ENCODE results near the gene TAB2. TPM values are rescaled to one million over a fixed set of nuclear protein-coding genes. Genes with fewer than 3 reads are reported as not detected.

TAB2 gene
- total RNA-seq, 6 experiments from 2014 or later: 37.8 to 50.6 (median 44.5) TPM

DNA sequence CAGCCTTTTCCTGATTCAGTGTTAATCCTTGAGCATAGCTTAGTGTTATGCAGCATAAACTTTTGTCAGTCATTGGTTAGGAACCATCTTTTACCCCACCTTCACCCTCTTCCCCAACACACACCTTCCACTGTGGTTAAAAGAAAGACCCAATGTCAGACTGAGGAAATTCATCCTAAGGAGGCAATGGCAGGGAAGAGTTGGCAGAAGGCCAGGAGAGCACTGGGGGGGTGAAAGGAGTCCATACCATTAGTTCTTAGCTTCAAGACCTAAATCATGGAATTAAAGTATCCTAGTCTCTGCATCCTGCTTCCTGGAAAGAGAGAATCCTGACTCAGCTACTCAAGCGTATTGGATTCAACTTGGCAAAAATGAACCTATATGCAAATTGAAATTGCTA, 16.9 kb upstream of the TAB2 start:
- Mint-ChIP-seq H3K27ac (no peak overlapping the region), H3K9me3 (no peaks in the 10 kb centered on the region), H3K4me1 (ENCODE audit: low read depth) (no peaks in the 10 kb centered on the region), H3K36me3 (ENCODE audit: low read depth) (no peaks in the 10 kb centered on the region), H3K27me3 (ENCODE audit: insufficient read depth) (peaks cover 15% of the 10 kb centered on the region), H3K4me3 (no peak overlapping the region)
- DNase-seq: no peak
- TF ChIP-seq, protein P1, sequence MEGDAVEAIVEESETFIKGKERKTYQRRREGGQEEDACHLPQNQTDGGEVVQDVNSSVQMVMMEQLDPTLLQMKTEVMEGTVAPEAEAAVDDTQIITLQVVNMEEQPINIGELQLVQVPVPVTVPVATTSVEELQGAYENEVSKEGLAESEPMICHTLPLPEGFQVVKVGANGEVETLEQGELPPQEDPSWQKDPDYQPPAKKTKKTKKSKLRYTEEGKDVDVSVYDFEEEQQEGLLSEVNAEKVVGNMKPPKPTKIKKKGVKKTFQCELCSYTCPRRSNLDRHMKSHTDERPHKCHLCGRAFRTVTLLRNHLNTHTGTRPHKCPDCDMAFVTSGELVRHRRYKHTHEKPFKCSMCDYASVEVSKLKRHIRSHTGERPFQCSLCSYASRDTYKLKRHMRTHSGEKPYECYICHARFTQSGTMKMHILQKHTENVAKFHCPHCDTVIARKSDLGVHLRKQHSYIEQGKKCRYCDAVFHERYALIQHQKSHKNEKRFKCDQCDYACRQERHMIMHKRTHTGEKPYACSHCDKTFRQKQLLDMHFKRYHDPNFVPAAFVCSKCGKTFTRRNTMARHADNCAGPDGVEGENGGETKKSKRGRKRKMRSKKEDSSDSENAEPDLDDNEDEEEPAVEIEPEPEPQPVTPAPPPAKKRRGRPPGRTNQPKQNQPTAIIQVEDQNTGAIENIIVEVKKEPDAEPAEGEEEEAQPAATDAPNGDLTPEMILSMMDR (IDR thresholded peaks at IDR 0.05): no peak

DNA sequence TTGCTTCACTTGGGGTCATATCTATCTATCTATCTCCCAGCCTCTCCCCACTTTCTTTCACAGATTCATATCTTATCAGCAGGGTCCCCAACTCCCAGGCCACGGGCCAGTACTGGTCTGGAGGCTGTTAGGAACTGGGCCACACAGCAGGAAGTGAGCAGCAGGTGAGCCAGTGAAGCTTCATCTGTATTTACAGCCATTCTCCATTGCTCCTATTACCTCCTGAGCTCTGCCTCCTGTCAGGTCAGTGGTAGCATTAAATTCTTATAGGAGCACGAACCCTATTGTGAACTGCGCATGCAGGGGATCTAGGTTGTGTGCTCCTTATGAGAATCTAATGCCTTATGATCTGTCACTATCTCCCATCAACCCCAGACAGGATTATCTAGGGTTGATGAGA, 14.8 kb upstream of the TAB2 start:
- DNase-seq: no peak
- H3K27me3 Mint-ChIP-seq (ENCODE audit: insufficient read depth): peaks cover 7% of the 10 kb centered on the region
- H3K4me3 Mint-ChIP-seq: no peak overlapping the region
- H3K9me3 Mint-ChIP-seq: no peaks in the 10 kb centered on the region
- TF ChIP-seq, protein P1 (IDR thresholded peaks at IDR 0.05): no peak
- H3K27ac Mint-ChIP-seq: no peak overlapping the region
- H3K4me1 Mint-ChIP-seq (ENCODE audit: low read depth): peaks cover 12% of the 10 kb centered on the region
- H3K36me3 Mint-ChIP-seq (ENCODE audit: low read depth): no peaks in the 10 kb centered on the region

DNA sequence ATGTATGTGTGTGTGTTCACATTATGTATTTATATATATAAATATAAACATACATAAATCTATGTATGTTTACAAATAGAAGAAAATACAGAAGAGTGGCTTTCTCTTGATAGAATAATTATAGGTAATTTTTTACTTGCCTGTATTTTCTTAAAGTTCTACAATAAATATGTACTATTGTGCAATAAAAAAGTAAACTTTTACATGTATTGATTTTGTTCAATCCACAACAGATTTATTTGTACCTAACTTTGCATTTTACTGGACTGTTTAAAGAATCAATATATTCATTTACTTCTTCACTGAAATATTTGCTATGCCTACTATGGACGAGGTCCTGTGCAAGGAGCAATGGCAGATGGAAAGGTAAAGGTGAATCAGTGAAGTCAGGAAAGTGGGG, 14.0 kb upstream of the TAB2 start:
- TF ChIP-seq, protein P1 (IDR thresholded peaks at IDR 0.05): no peak
- Mint-ChIP-seq H3K36me3 (ENCODE audit: low read depth) (no peaks in the 10 kb centered on the region), H3K27ac (no peak overlapping the region), H3K4me3 (no peak overlapping the region), H3K9me3 (no peaks in the 10 kb centered on the region), H3K27me3 (ENCODE audit: insufficient read depth) (peaks cover 7% of the 10 kb centered on the region), H3K4me1 (ENCODE audit: low read depth) (peaks cover 17% of the 10 kb centered on the region)
- no peak for DNase-seq

DNA sequence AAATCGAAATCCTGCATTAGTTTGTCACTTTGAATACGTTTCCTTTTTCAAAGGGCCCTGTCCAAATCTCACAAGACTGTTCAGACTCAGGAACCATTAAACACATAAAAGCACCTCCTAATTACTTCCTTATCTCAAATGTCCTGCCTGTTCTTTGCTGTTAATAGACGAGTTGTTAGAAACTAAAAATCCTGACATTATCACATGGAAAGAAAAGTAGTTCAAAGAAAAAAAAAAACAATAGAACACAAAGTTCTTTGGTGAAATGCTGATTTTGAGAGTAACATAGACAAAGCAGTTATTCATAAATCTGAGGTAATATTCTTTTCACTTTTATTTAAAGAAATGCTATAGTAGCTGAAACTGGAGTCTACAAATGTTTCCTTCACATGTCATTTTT, 12.1 kb upstream of the TAB2 start:
- no peak for DNase-seq
- Mint-ChIP-seq H3K27me3 (ENCODE audit: insufficient read depth) (peaks cover 7% of the 10 kb centered on the region), H3K4me3 (no peak overlapping the region), H3K4me1 (ENCODE audit: low read depth) (peaks cover 23% of the 10 kb centered on the region), H3K9me3 (no peaks in the 10 kb centered on the region), H3K27ac (no peak overlapping the region), H3K36me3 (ENCODE audit: low read depth) (no peaks in the 10 kb centered on the region)
- TF ChIP-seq, protein P1 (IDR thresholded peaks at IDR 0.05): no peak

DNA sequence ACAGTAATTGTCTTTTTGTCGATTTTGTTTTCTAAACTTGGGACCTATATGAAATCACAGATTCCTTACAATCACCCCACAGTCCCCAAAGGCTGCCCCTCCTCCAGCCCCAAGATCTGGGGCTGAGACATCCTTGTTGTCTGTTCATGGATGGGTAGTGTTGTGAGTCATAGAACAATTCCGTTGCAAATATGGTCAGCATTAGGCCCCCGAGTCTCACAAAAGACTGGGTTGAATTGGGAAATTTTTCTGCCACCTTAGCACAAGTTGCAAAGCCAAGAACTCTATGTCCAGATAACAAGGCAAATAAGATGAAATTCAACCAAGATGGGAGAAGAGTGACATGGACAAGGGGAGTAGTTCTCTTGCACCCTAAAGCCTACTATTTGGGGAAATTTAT, 10.5 kb upstream of the TAB2 start:
- DNase-seq: peak; percentile 47
- Mint-ChIP-seq H3K4me3 (peak overlapping the region; percentile 16; the same call in 1 of the 2 replicates), H3K4me1 (ENCODE audit: low read depth) (peaks cover 23% of the 10 kb centered on the region), H3K36me3 (ENCODE audit: low read depth) (no peaks in the 10 kb centered on the region), H3K27me3 (ENCODE audit: insufficient read depth) (peaks cover 3% of the 10 kb centered on the region), H3K27ac (peak overlapping the region; percentile 51; the same call in 1 of the 2 replicates), H3K9me3 (no peaks in the 10 kb centered on the region)
- TF ChIP-seq, protein P1 (IDR thresholded peaks at IDR 0.05): no peak

DNA sequence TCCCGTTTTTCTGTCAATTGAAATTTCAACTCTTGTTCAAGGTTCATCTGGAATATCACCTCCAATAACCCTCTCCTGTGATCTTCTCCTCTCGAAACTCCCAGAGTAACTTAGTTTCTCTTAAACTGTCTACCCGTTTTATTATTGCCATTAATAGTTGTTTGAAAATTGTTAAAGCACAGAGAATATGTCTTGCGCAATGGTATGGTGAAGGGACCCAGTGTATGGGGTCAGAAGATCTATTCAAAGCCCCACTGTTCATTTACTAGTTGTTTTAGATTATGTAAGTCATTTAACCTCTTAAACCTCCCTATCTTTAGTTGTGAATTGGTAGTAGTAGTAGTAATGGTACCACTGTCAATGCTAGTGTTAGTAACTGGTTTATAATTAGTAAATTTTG, 6.2 kb upstream of the TAB2 start:
- no peaks in the 10 kb centered on the region for H3K36me3 Mint-ChIP-seq (ENCODE audit: low read depth)
- TF ChIP-seq, protein P1 (IDR thresholded peaks at IDR 0.05): no peak
- no peak overlapping the region for H3K4me3 Mint-ChIP-seq

More for the DNA sequence above, 6.2 kb upstream of the TAB2 start:
- H3K9me3 Mint-ChIP-seq: no peaks in the 10 kb centered on the region
- peaks cover 23% of the 10 kb centered on the region for H3K4me1 Mint-ChIP-seq (ENCODE audit: low read depth)
- DNase-seq: no peak
- H3K27me3 Mint-ChIP-seq (ENCODE audit: insufficient read depth): no peaks in the 10 kb centered on the region
- no peak overlapping the region for H3K27ac Mint-ChIP-seq
